IPS-20b (cell line): ENCODE results near the gene UNC5A.

Experiments used
- H3K27ac ChIP-seq: one replicate; pipeline ENCODE4 v1.5.1; 2013; ENCODE audit warnings: low read length
- H3K27me3 ChIP-seq: 2 replicates; pipeline ENCODE4 v1.6.1; 2013; ENCODE audit warnings: mild to moderate bottlenecking, low read length, inconsistent platforms; ENCODE audit not compliant: insufficient read depth
- H3K36me3 ChIP-seq: 2 replicates; pipeline ENCODE4 v1.6.1; 2013; ENCODE audit warnings: low read depth, mild to moderate bottlenecking, inconsistent platforms, low read length, moderate library complexity; ENCODE audit not compliant: insufficient read depth
- H3K4me1 ChIP-seq: 2 replicates; pipeline ENCODE4 v1.6.1; 2013; ENCODE audit warnings: mild to moderate bottlenecking, control low read depth, inconsistent platforms, low read length, moderate library complexity; ENCODE audit not compliant: insufficient read depth
- H3K4me3 ChIP-seq: 2 replicates; pipeline ENCODE4 v1.5.1; 2013; ENCODE audit warnings: mild to moderate bottlenecking, low read length, inconsistent platforms
- H3K9ac ChIP-seq: 2 replicates; pipeline ENCODE4 v1.6.1; 2013; ENCODE audit warnings: low read depth, mild to moderate bottlenecking, inconsistent platforms, low read length, moderate library complexity
- H3K9me3 ChIP-seq: 2 replicates; pipeline ENCODE4 v1.6.1; 2013; ENCODE audit warnings: mild to moderate bottlenecking, low read depth, low read length, inconsistent platforms; ENCODE audit not compliant: insufficient read depth

The UNC5A gene

GRCh38 chr5:176844281-176844680 lies 33.9 kb downstream of the UNC5A start:
- H3K36me3 ChIP-seq, result no peaks in the 10 kb centered on the region
- no peak overlapping the region for H3K9ac ChIP-seq
- peaks cover 4% of the 10 kb centered on the region for H3K4me1 ChIP-seq
- H3K27ac ChIP-seq, result no peak overlapping the region
- peaks cover 8% of the 10 kb centered on the region; the same call in 1 of the 2 replicates for H3K27me3 ChIP-seq
- H3K4me3 ChIP-seq, result no peak overlapping the region
- H3K9me3 ChIP-seq, result no peaks in the 10 kb centered on the region

GRCh38 chr5:176844706-176845391 lies 34.5 kb downstream of the UNC5A start:
- no peaks in the 10 kb centered on the region for H3K9me3 ChIP-seq
- H3K36me3 ChIP-seq, result no peaks in the 10 kb centered on the region
- H3K4me3 ChIP-seq, result no peak overlapping the region
- no peak overlapping the region for H3K9ac ChIP-seq
- H3K27me3 ChIP-seq, result peaks cover 6% of the 10 kb centered on the region; the same call in 1 of the 2 replicates
- no peak overlapping the region for H3K27ac ChIP-seq
- H3K4me1 ChIP-seq, result peaks cover 4% of the 10 kb centered on the region

GRCh38 chr5:176845392-176845713 lies 35.0 kb downstream of the UNC5A start:
- no peaks in the 10 kb centered on the region for H3K9me3 ChIP-seq
- peaks cover 6% of the 10 kb centered on the region; the same call in 1 of the 2 replicates for H3K27me3 ChIP-seq
- no peak overlapping the region for H3K4me3 ChIP-seq
- H3K9ac ChIP-seq, result no peak overlapping the region
- H3K4me1 ChIP-seq, result peaks cover 2% of the 10 kb centered on the region; the same call in 1 of the 2 replicates
- no peaks in the 10 kb centered on the region for H3K36me3 ChIP-seq
- no peak overlapping the region for H3K27ac ChIP-seq

GRCh38 chr5:176846335-176847140 lies 36.2 kb downstream of the UNC5A start:
- Histone ChIP-seq H3K27ac (no peak overlapping the region), H3K4me3 (no peak overlapping the region), H3K36me3 (no peaks in the 10 kb centered on the region), H3K27me3 (no peaks in the 10 kb centered on the region; the same call in 1 of the 2 replicates), H3K9me3 (no peaks in the 10 kb centered on the region), H3K4me1 (no peaks in the 10 kb centered on the region; the same call in 1 of the 2 replicates), H3K9ac (no peak overlapping the region)

GRCh38 chr5:176847148-176847547 lies 36.8 kb downstream of the UNC5A start:
- H3K9me3 ChIP-seq, result no peaks in the 10 kb centered on the region
- H3K4me1 ChIP-seq, result no peaks in the 10 kb centered on the region; the same call in 1 of the 2 replicates
- no peak overlapping the region for H3K9ac ChIP-seq
- no peak overlapping the region for H3K4me3 ChIP-seq
- no peaks in the 10 kb centered on the region for H3K27me3 ChIP-seq
- no peaks in the 10 kb centered on the region for H3K36me3 ChIP-seq
- H3K27ac ChIP-seq, result no peak overlapping the region

- no peak overlapping the region for H3K27ac ChIP-seq
- no peaks in the 10 kb centered on the region for H3K36me3 ChIP-seq
- no peaks in the 10 kb centered on the region for H3K9me3 ChIP-seq
- no peak overlapping the region for H3K4me3 ChIP-seq
- no peaks in the 10 kb centered on the region; the same call in 1 of the 2 replicates for H3K4me1 ChIP-seq
- no peak overlapping the region for H3K9ac ChIP-seq
- H3K27me3 ChIP-seq, result no peaks in the 10 kb centered on the region
Measured at GRCh38 chr5:176847726-176848290, 37.4 kb downstream of the UNC5A start.

- H3K36me3 ChIP-seq, result no peaks in the 10 kb centered on the region
Measured at GRCh38 chr5:176848651-176849050, 38.3 kb downstream of the UNC5A start.

GRCh38 chr5:176849611-176850227 lies 39.4 kb downstream of the UNC5A start:
- H3K9ac ChIP-seq, result no peak overlapping the region
- H3K36me3 ChIP-seq, result no peaks in the 10 kb centered on the region
- no peaks in the 10 kb centered on the region for H3K27me3 ChIP-seq

More at GRCh38 chr5:176848651-176849050, 38.3 kb downstream of the UNC5A start:
- Histone ChIP-seq H3K27me3 (no peaks in the 10 kb centered on the region), H3K4me1 (no peaks in the 10 kb centered on the region; the same call in 1 of the 2 replicates), H3K9ac (no peak overlapping the region), H3K9me3 (no peaks in the 10 kb centered on the region), H3K4me3 (no peak overlapping the region), H3K27ac (no peak overlapping the region)

GRCh38 chr5:176850371-176851245 lies 40.2 kb downstream of the UNC5A start:
- Histone ChIP-seq H3K27ac (no peak overlapping the region), H3K4me3 (no peak overlapping the region), H3K4me1 (no peaks in the 10 kb centered on the region; the same call in 1 of the 2 replicates), H3K9me3 (no peaks in the 10 kb centered on the region), H3K27me3 (no peaks in the 10 kb centered on the region), H3K36me3 (no peaks in the 10 kb centered on the region), H3K9ac (no peak overlapping the region)

More at GRCh38 chr5:176849611-176850227, 39.4 kb downstream of the UNC5A start:
- Histone ChIP-seq H3K4me1 (no peaks in the 10 kb centered on the region; the same call in 1 of the 2 replicates), H3K27ac (no peak overlapping the region), H3K9me3 (no peaks in the 10 kb centered on the region), H3K4me3 (no peak overlapping the region)

- Histone ChIP-seq H3K9me3 (no peaks in the 10 kb centered on the region), H3K9ac (no peak overlapping the region), H3K27me3 (no peaks in the 10 kb centered on the region), H3K4me1 (no peaks in the 10 kb centered on the region; the same call in 1 of the 2 replicates), H3K4me3 (no peak overlapping the region), H3K27ac (no peak overlapping the region), H3K36me3 (no peaks in the 10 kb centered on the region)
Measured at GRCh38 chr5:176851380-176851779, 41.0 kb downstream of the UNC5A start.
